ENCODE results near the gene PRDM16.

PRDM16 gene

DNA sequence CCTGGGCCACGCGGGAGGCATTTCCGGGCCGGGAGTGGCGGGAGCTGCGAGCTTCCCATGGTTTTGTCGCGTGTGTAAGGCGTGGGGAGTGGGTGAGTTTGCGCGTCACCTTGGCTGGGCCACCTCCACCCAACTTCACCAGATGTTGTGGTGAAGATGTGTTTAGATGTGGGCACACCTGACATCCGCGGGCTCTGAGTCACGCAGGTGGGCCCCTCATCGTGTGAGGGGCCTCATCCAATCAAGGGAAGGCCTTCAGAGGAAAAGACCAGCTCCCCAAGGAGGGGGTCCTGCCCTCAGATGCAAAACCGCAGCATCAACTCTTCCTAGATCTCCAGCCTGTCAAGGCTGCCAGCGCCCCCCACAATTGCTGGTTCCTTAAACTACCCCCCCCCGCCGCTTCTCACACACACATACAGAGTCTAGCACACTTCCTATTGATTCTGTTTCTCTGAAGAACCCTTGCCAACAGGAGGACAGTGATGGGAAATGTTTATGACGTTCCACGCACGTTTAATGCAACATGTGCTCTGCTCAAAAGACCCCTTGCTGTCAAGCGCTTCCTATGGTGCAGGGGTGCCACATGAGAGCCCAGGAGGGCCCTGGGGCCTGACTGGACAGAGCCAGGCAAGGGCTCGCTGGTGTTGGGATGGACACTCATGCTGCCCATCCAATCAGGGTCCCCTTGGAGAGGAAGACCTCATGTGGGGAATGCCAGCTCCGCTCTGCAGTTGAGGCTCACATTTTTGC, 35.8 kb upstream of the PRDM16 start:
- Histone ChIP-seq H3K36me3 (ENCODE audit: control insufficient read depth, insufficient read depth, low read length) (no peaks in the 10 kb centered on the region; the same call in 1 of the 2 replicates), H3K27me3 (ENCODE audit: control insufficient read depth, insufficient read depth, low read length) (no peaks in the 10 kb centered on the region), H3K27ac (ENCODE audit: low read length) (no peak overlapping the region), H3K4me1 (ENCODE audit: control insufficient read depth, insufficient read depth, low read length) (no peaks in the 10 kb centered on the region), H3K9me3 (ENCODE audit: control insufficient read depth, insufficient read depth, low read length) (peaks cover 35% of the 10 kb centered on the region), H3K4me3 (ENCODE audit: low read length) (no peak overlapping the region)
- DNase-seq (ENCODE audit: low read depth, low spot score) = no peak
- no CpG with 5 or more reads among the region's 25 CpGs for WGBS (ENCODE audit: insufficient coverage, insufficient read length)

DNA sequence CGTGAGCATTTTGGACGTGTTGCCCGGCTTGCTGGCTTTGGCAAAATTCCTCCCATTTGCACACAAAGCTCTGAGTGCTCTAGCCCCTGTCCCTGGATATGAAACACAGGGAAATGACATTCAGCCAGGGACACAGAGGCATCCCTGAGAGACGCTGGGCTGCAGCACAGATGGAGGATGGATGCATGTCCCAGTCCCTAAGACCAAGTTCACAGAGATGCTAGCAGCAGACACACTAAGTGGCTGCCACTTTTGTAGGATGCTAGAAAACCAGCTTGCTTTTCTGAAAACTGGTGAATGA, 35.3 kb upstream of the PRDM16 start:
- DNase-seq (ENCODE audit: low read depth, low spot score) = no peak
- no peak overlapping the region for H3K4me3 ChIP-seq (ENCODE audit: low read length)
- peaks cover 37% of the 10 kb centered on the region for H3K9me3 ChIP-seq (ENCODE audit: control insufficient read depth, insufficient read depth, low read length)
- no CpG with 5 or more reads among the region's 4 CpGs for WGBS (ENCODE audit: insufficient coverage, insufficient read length)
- no peaks in the 10 kb centered on the region; the same call in 1 of the 2 replicates for H3K36me3 ChIP-seq (ENCODE audit: control insufficient read depth, insufficient read depth, low read length)
- no peaks in the 10 kb centered on the region for H3K4me1 ChIP-seq (ENCODE audit: control insufficient read depth, insufficient read depth, low read length)
- no peaks in the 10 kb centered on the region for H3K27me3 ChIP-seq (ENCODE audit: control insufficient read depth, insufficient read depth, low read length)
- H3K27ac ChIP-seq (ENCODE audit: low read length) = no peak overlapping the region

DNA sequence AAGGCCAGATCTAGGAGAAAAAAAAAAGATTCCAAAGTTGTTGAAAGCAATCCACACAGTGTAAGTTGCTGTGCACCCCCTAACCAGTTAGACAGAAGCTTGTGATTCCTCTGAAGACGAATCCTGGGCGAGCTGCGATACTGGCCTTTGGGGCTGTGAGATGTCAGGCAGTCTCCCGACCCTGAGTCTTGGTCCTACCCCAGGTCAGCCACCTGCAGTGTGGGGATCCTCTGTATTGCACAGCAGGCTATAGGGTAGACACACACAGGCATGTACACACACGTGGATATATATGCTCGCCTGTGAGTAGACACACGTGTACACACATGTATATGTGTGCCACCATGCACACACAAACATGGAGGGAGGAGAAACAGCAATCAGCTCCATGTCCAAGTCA, 34.8 kb upstream of the PRDM16 start:
- Histone ChIP-seq H3K4me1 (ENCODE audit: control insufficient read depth, insufficient read depth, low read length) (no peaks in the 10 kb centered on the region), H3K36me3 (ENCODE audit: control insufficient read depth, insufficient read depth, low read length) (no peaks in the 10 kb centered on the region; the same call in 1 of the 2 replicates), H3K27me3 (ENCODE audit: control insufficient read depth, insufficient read depth, low read length) (no peaks in the 10 kb centered on the region), H3K27ac (ENCODE audit: low read length) (no peak overlapping the region), H3K9me3 (ENCODE audit: control insufficient read depth, insufficient read depth, low read length) (peaks cover 39% of the 10 kb centered on the region), H3K4me3 (ENCODE audit: low read length) (no peak overlapping the region)
- WGBS (ENCODE audit: insufficient coverage, insufficient read length) = no CpG with 5 or more reads among the region's 7 CpGs
- no peak for DNase-seq (ENCODE audit: low read depth, low spot score)

DNA sequence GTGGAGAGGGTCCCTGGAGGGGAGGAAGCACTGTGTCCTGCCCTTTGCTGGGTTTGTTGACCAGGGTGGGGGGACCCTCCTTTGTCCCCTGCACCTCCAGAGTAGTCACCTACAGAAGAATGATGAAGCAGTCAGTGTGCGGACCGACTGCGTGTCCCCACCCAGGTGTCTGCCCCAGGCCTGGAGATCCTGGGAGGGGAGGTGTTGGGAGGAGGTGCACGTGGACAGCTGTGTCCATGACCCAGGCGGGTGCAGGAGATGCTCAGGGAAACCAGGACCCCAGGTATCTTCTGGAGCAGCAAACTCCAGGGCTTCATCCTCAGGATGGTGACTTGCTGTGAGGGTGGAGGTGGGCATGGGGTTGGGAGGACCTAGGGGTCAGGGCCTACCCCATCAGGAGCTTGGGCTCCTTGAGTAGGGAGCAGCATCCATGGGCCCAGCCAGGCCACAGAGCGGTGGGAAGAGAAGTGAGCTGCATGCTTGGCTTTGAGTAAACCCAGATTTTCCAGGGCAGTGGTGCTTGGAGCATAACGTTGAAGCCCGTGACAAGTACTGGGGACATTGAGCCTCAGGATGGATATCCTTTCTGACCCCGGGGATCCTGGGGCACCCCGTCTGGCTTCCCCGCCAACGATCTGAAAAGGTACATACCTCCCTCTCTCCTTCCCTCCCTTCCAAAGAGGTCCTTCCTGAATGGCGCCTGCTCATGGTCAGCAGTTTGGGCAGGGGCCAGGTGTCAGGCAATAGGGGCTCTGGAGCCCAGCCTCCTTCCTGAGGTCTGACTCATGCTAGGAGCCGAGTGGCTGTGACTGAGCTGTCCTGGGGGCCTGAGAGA, 34.1 kb upstream of the PRDM16 start:
- Histone ChIP-seq H3K27me3 (ENCODE audit: control insufficient read depth, insufficient read depth, low read length) (no peaks in the 10 kb centered on the region), H3K36me3 (ENCODE audit: control insufficient read depth, insufficient read depth, low read length) (no peaks in the 10 kb centered on the region; the same call in 1 of the 2 replicates), H3K4me1 (ENCODE audit: control insufficient read depth, insufficient read depth, low read length) (no peaks in the 10 kb centered on the region), H3K9me3 (ENCODE audit: control insufficient read depth, insufficient read depth, low read length) (peaks cover 38% of the 10 kb centered on the region), H3K27ac (ENCODE audit: low read length) (no peak overlapping the region), H3K4me3 (ENCODE audit: low read length) (no peak overlapping the region)
- no peak for DNase-seq (ENCODE audit: low read depth, low spot score)
- WGBS (ENCODE audit: insufficient coverage, insufficient read length) = no CpG with 5 or more reads among the region's 14 CpGs

DNA sequence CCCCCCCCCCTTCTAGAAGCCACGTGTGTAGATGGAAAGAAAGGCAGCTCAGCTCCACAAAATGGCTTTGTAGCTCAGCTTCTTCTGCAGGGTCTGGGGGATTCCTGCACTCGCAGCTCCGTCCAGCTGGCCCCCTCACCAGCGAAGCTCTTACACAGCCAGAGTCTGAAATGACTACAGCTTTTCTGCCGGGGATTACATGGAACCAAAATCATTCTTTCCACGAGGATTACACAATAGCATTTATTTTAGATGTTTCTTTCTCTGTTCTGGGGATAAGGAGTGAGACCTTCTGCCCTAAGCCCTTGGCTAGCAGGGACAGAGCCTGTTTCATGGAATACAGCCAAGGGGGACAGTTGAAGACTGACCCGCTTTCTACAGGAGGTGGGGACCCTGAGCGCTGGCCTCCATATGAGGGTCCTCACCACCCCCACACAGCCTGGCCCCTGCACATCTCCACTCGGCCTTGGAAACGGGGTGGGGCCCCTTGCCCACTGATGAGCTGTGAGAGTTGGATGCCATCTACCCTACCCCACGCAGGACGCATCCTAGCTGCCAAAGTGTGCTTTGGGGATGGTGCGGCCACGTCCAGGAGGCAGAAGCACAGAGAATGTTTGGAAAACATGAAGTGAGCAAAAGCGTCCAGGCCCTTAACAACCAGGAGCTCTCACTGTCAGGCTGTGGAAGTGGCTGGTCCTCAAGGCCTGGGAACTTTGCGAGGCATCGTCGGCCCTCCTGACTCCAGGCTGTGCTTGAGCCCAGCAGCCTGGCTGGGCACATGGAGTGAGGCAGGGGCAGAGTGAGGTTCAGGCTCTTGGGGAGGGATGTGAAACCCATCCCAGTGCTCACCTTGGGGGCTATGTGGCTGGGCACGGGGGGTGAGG, 33.2 kb upstream of the PRDM16 start:
- DNase-seq (ENCODE audit: low read depth, low spot score) = no peak
- H3K9me3 ChIP-seq (ENCODE audit: control insufficient read depth, insufficient read depth, low read length) = peaks cover 39% of the 10 kb centered on the region
- H3K4me1 ChIP-seq (ENCODE audit: control insufficient read depth, insufficient read depth, low read length) = no peaks in the 10 kb centered on the region
- H3K27me3 ChIP-seq (ENCODE audit: control insufficient read depth, insufficient read depth, low read length) = no peaks in the 10 kb centered on the region
- WGBS (ENCODE audit: insufficient coverage, insufficient read length) = no CpG with 5 or more reads among the region's 19 CpGs
- no peaks in the 10 kb centered on the region; the same call in 1 of the 2 replicates for H3K36me3 ChIP-seq (ENCODE audit: control insufficient read depth, insufficient read depth, low read length)
- no peak overlapping the region for H3K4me3 ChIP-seq (ENCODE audit: low read length)
- H3K27ac ChIP-seq (ENCODE audit: low read length) = no peak overlapping the region

DNA sequence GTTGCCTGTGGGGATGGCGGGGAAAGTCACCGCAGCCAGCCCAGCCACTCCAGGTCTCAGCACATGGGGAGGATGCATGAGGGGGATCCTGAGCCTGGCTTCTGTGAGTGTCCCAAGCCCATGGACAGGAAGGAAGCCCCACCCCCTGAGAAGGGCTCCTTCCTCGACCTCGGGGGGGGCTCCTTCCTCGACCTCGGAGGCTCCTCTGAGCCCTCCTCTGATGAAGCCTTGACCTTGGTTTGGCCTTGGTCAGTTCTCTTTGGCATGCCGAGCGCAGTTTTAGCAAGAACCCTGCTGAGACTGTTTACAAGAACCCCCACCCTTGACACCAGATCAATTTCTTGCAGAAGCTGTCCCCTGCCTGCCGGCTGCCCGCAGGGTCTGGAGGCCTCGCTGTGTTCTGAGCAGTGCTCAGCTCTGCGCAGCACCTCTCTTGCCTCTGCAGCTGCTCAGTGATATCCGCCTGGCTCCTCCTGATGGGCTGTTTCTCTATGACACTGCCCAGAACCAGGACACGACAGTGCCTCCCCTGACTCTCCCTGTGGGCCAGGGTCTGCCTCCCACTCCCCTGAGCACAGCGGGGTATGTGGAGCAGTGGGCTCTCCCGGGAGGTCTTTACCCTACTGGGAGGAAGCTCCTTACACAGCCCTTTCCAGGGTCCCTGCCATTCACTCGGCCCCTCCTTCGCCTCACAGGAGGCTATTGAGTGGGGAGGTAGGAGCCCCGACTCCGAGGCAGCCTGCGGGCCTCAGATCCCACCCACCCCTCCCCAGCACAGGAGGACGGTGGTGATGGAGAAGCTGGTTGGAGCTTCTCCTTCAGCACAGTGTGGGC, 32.3 kb upstream of the PRDM16 start:
- Histone ChIP-seq H3K27me3 (ENCODE audit: control insufficient read depth, insufficient read depth, low read length) (no peaks in the 10 kb centered on the region), H3K4me1 (ENCODE audit: control insufficient read depth, insufficient read depth, low read length) (no peaks in the 10 kb centered on the region), H3K36me3 (ENCODE audit: control insufficient read depth, insufficient read depth, low read length) (no peaks in the 10 kb centered on the region; the same call in 1 of the 2 replicates), H3K27ac (ENCODE audit: low read length) (no peak overlapping the region), H3K9me3 (ENCODE audit: control insufficient read depth, insufficient read depth, low read length) (peaks cover 39% of the 10 kb centered on the region), H3K4me3 (ENCODE audit: low read length) (no peak overlapping the region)
- no peak for DNase-seq (ENCODE audit: low read depth, low spot score)
- WGBS (ENCODE audit: insufficient coverage, insufficient read length) = no CpG with 5 or more reads among the region's 22 CpGs

DNA sequence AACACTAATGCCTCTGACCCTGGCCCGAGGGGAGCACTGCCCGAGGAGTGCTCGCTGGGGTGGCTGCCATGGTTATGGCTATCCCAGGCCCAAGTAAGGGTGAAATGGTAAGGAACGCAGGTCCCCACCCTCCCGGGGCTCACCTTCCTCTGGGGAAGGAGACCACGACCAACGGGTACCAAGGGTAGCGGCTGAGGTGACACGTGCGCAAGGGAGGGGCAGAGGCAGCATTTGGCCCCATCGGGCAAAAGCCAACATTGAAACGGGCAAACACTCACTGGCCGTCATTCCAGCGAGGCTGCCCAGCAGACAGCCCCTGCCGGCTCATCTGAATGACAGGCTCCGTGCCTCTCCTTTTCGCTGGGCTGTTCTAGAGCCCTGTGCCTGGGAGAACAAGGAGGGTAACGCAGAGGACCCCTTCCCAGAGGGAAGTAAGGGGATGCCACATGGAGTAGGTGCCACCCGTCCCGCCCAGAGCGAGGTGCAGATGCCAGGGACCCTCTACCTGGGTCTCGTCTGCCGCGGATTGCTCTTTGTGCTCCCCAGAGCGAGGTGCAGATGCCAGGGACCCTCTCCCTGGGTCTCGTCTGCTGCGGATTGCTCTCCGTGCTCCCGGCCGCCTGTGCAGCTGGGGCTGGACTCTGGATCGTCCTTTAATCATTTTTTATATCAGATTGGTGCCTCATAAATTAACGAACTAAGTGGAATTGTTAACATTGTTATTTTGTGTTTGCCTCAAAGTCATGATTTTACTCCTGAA, 31.5 kb upstream of the PRDM16 start:
- no peaks in the 10 kb centered on the region; the same call in 1 of the 2 replicates for H3K36me3 ChIP-seq (ENCODE audit: control insufficient read depth, insufficient read depth, low read length)
- H3K27me3 ChIP-seq (ENCODE audit: control insufficient read depth, insufficient read depth, low read length) = no peaks in the 10 kb centered on the region
- no peaks in the 10 kb centered on the region for H3K4me1 ChIP-seq (ENCODE audit: control insufficient read depth, insufficient read depth, low read length)
- no CpG with 5 or more reads among the region's 32 CpGs for WGBS (ENCODE audit: insufficient coverage, insufficient read length)
- DNase-seq (ENCODE audit: low read depth, low spot score) = no peak
- H3K9me3 ChIP-seq (ENCODE audit: control insufficient read depth, insufficient read depth, low read length) = peaks cover 36% of the 10 kb centered on the region
- H3K27ac ChIP-seq (ENCODE audit: low read length) = no peak overlapping the region
- H3K4me3 ChIP-seq (ENCODE audit: low read length) = no peak overlapping the region

DNA sequence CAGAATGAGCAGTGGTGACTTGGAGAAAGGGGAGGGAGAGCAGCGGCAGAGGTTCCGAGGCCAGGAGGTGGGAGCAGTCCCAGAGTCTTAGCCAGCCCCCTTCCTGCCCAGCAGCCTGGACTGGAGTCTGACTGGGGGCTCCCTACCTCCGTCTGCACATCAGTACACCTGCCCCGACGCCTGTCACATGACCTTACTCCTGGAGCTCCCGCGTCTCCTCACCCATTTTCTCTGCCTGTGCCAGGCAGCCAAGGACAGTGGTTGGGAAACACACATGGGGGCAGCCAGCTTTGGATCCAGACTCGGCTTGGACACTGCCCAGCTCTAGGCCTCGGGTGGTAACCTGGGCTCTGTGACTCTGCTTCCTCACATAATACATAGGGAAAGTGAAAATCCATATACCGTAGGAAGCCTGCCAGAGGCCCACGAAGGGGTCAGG, 30.9 kb upstream of the PRDM16 start:
- peaks cover 31% of the 10 kb centered on the region for H3K9me3 ChIP-seq (ENCODE audit: control insufficient read depth, insufficient read depth, low read length)
- H3K36me3 ChIP-seq (ENCODE audit: control insufficient read depth, insufficient read depth, low read length) = no peaks in the 10 kb centered on the region; the same call in 1 of the 2 replicates
- H3K27me3 ChIP-seq (ENCODE audit: control insufficient read depth, insufficient read depth, low read length) = no peaks in the 10 kb centered on the region
- H3K4me3 ChIP-seq (ENCODE audit: low read length) = no peak overlapping the region
- WGBS (ENCODE audit: insufficient coverage, insufficient read length) = no CpG with 5 or more reads among the region's 11 CpGs
- no peak overlapping the region for H3K27ac ChIP-seq (ENCODE audit: low read length)
- no peak for DNase-seq (ENCODE audit: low read depth, low spot score)
- H3K4me1 ChIP-seq (ENCODE audit: control insufficient read depth, insufficient read depth, low read length) = no peaks in the 10 kb centered on the region

DNA sequence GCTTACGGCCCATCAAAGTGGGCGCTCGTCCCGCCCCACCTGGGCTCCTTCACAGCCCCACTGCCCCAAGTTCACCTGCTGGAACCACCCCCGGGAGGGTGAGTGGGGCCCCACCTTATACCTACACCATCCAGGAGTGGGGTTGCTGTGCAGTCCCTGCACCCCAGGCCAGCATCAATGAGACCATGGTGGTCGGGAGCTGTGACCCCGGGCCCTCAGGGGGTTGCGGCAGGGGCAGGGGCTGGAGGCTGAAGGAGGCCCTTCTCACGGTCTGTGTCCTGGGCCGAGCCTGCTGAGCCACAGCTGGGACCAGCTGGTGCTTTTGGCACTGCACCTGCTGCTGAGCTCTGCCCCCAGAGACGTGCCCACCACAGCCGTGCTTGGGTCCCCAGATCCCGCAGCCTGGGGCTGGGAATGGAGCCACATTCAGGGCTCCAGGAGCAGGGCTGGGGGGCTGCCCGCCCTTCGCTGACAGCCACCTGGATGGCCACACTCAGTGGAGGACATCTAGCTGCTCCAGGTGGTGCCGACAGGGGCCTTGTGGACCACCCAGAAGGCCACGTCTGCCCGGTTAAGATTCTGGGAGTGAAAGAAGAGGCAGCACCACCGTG, 30.3 kb upstream of the PRDM16 start:
- Histone ChIP-seq H3K27me3 (ENCODE audit: control insufficient read depth, insufficient read depth, low read length) (no peaks in the 10 kb centered on the region), H3K4me1 (ENCODE audit: control insufficient read depth, insufficient read depth, low read length) (no peaks in the 10 kb centered on the region), H3K36me3 (ENCODE audit: control insufficient read depth, insufficient read depth, low read length) (no peaks in the 10 kb centered on the region; the same call in 1 of the 2 replicates), H3K4me3 (ENCODE audit: low read length) (no peak overlapping the region), H3K9me3 (ENCODE audit: control insufficient read depth, insufficient read depth, low read length) (peaks cover 29% of the 10 kb centered on the region), H3K27ac (ENCODE audit: low read length) (no peak overlapping the region)
- no CpG with 5 or more reads among the region's 19 CpGs for WGBS (ENCODE audit: insufficient coverage, insufficient read length)
- no peak for DNase-seq (ENCODE audit: low read depth, low spot score)

Measured in iPS DF 6.9 (cell line).